ENCODE data around the gene APMAP. TPM values are rescaled to one million over a fixed set of nuclear protein-coding genes. Genes with fewer than 3 reads are reported as not detected.

Gene APMAP
- total RNA-seq, 4 donors from 2014 or later: 45.3 to 83.1 (median 54.1) TPM

GRCh38 chr20:24954566-24954965 is 38.0 kb downstream of the APMAP start:
- Histone ChIP-seq H3K9me3 (no peaks in the 10 kb centered on the region), H3K4me3 (no peak overlapping the region), H3K27me3 (no peaks in the 10 kb centered on the region), H3K27ac (peak overlapping the region in 2 of 4 donors; percentile 13 to 16), H3K36me3 (peaks cover 0 to 50% (median 0%) of the 10 kb centered on the region in 3 donors), H3K4me1 (no peaks in the 10 kb centered on the region)
- 70 to 74% methylated on average over 2 of the region's 2 CpGs for WGBS, 2 donors
- TF ChIP-seq EP300 (IDR thresholded peaks at IDR 0.05): no peak
- no peak for TF ChIP-seq CTCF (IDR thresholded peaks at IDR 0.05)
- TF ChIP-seq POLR2A (IDR thresholded peaks at IDR 0.05): no peak
- DNase-seq (ENCODE audit: low spot score in 2 of 2): no peak

DNA sequence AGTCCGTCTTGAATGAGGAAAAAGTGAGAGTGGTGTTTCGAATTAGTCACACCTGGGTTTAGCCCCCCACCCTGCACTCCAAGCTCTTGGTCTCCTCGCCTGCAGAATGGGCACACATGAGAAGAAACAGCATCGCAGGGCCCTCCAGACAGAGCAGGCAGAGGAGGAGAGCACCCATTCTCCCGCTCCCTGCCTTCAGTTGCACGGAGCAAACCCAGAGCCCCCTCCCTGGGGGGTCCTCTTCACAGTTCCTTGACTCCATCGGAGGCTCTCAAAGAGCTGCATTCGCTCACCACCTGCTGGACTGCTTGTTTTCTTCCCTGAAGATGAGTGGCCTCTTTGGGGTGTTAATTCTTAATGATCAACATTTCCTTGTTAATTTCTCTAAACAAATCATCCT is 38.4 kb downstream of the APMAP start:
- DNase-seq (ENCODE audit: low spot score in 2 of 2): no peak
- no peaks in the 10 kb centered on the region for H3K27me3 ChIP-seq
- no peaks in the 10 kb centered on the region for H3K4me1 ChIP-seq
- WGBS, 2 donors: 79 to 80% methylated on average over 8 of the region's 8 CpGs
- H3K4me3 ChIP-seq: no peak overlapping the region
- no peaks in the 10 kb centered on the region for H3K9me3 ChIP-seq
- no peak for TF ChIP-seq CTCF (IDR thresholded peaks at IDR 0.05)
- TF ChIP-seq POLR2A (IDR thresholded peaks at IDR 0.05): no peak
- no peak for TF ChIP-seq EP300 (IDR thresholded peaks at IDR 0.05)
- peak overlapping the region in 2 of 4 donors; percentile 13 to 16 for H3K27ac ChIP-seq
- peaks cover 0 to 46% (median 0%) of the 10 kb centered on the region in 3 donors for H3K36me3 ChIP-seq

DNA sequence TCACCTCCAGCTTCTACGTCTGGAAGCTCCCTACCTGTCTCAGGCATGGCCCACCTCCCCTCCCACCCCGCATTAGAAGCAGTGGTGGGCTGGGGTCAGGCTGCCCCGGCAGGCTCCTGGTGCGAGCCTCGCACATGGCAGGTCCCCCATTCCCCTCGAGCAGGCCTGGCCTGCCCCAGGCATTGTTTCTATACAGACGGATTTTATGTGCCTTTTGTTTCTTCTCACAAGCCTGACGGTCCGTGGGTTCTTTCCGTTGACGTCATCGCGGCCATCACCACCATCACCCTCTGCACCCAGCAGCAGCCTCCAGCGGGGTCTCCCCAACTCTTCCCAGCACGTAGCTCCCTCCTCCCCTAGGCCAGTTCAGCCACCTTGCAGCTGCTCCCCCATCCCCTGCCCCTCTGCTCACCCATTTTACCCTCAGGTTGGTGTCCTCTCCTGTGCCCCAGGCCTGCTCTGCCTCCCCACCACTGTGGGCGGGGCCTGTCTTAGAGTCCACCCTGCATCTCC is 38.9 kb downstream of the APMAP start:
- Histone ChIP-seq H3K9me3 (no peaks in the 10 kb centered on the region), H3K36me3 (peaks cover 0 to 41% (median 0%) of the 10 kb centered on the region in 3 donors), H3K27me3 (no peaks in the 10 kb centered on the region), H3K4me3 (no peak overlapping the region), H3K27ac (peak overlapping the region in 2 of 4 donors; percentile 13 to 16), H3K4me1 (no peaks in the 10 kb centered on the region)
- WGBS, 2 donors: 77 to 80% methylated on average over 16 of the region's 16 CpGs
- DNase-seq (ENCODE audit: low spot score in 2 of 2): no peak
- TF ChIP-seq EP300 (IDR thresholded peaks at IDR 0.05) (no peak), POLR2A (IDR thresholded peaks at IDR 0.05) (no peak), CTCF (IDR thresholded peaks at IDR 0.05) (no peak)

DNA sequence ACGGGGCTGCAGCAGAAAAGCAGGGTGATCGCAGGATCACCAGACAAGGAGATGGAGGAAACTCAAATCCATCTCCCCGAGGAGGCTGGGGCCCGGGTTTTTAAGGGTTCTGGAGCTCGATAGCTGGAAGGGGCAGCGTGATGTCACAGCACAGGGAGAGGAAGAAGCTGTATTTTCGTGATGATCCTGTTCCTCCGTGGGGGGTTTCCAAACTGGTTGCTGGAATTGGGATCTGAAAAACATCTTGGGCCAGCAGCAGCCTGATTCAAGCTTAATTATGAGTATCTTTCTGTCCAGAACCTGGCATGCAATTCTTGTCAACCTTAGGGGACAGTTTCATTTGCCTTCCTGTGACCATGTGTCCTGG is 39.4 kb downstream of the APMAP start:
- Histone ChIP-seq H3K27me3 (no peaks in the 10 kb centered on the region), H3K36me3 (peaks cover 0 to 37% (median 0%) of the 10 kb centered on the region in 3 donors), H3K4me3 (no peak overlapping the region), H3K9me3 (no peaks in the 10 kb centered on the region), H3K27ac (no peak overlapping the region), H3K4me1 (no peaks in the 10 kb centered on the region)
- WGBS, 2 donors: 63 to 70% methylated on average over 8 of the region's 8 CpGs
- TF ChIP-seq CTCF (IDR thresholded peaks at IDR 0.05) (no peak), EP300 (IDR thresholded peaks at IDR 0.05) (no peak), POLR2A (IDR thresholded peaks at IDR 0.05) (no peak)
- no peak for DNase-seq (ENCODE audit: low spot score in 2 of 2)

DNA sequence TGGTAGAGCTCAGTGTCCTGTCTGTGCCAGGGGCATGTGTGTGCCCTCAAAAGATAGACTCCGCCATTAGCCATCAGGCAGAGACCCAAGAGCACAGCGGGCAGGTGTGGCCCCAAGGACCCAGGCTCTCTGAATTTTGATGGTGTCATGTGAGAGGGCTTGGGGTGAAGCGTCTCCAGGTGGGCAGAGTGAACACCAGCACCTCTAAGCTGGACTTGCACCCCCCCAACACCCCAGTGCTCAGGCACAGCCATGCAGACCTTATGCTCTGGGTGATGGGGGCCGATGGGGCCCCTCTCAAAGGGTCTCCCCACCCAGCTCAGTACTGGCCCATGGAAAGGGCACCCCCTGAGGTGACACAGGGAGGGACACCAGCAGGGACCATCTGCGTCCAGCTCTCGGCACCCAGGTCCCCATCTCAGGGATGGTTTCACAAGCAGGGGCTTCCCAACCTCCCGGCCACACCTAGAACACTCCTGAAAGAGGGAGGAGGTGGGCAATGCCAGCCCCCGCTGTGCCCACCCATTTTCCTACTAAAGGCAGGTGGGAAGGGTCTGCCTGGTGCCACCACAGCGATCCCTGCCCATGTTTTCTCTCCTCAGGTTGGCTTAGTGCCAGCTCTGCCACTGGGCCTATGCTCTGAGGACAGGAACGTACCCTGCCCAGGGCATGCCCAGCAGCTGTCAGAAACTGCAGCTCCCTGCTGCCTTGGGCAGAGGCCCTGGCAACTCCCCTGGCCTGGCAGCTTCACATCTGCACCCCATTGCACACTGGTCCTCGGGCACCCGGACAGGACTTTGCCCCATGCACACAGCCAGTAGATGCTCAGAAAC is 40.0 kb downstream of the APMAP start:
- H3K9me3 ChIP-seq: peaks cover 0 to 2% (median 0%) of the 10 kb centered on the region in 4 donors
- DNase-seq (ENCODE audit: low spot score in 2 of 2): no peak
- H3K4me3 ChIP-seq: no peak overlapping the region
- H3K4me1 ChIP-seq: no peaks in the 10 kb centered on the region
- TF ChIP-seq POLR2A (IDR thresholded peaks at IDR 0.05) (no peak), EP300 (IDR thresholded peaks at IDR 0.05) (no peak), CTCF (IDR thresholded peaks at IDR 0.05) (no peak)
- H3K27ac ChIP-seq: no peak overlapping the region
- WGBS, 2 donors: 77 to 85% methylated on average over 7 to 11 of the region's 12 CpGs
- peaks cover 0 to 31% (median 0%) of the 10 kb centered on the region in 3 donors for H3K36me3 ChIP-seq
- no peaks in the 10 kb centered on the region for H3K27me3 ChIP-seq

All from tibial nerve (tissue), 4 donors.